Caki2 (cell line): Measurements from ENCODE around the gene PRKD3. TPM values are rescaled to one million over a fixed set of nuclear protein-coding genes. Genes with fewer than 3 reads are reported as not detected.

Source experiments
- DNase-seq: peaks from one replicate; pipeline ENCODE4 v3.0.0-alpha.2; 2015; ENCODE audit warnings: low read depth
- in situ Hi-C: cut with HindIII; loops from 2 replicates; pipeline ENCODE4 v1.10.0; 2016; ENCODE audit warnings: low sequenced_read_pairs, low pct_unique_long_range_greater_than_20kb, mixed read lengths
- total RNA-seq: library from RNA; depleted of rRNA; stranded (reverse); fragments of >200 nt; shearing (Covaris generic); gene quantifications from 2 replicates; pipeline ENCODE4 v1.2.3, GENCODE V29; 2014; ENCODE audit warnings: low replicate concordance; rRNA removed

PRKD3 gene
- total RNA-seq: 8.4 and 32.7 TPM in 2 replicates

DNA sequence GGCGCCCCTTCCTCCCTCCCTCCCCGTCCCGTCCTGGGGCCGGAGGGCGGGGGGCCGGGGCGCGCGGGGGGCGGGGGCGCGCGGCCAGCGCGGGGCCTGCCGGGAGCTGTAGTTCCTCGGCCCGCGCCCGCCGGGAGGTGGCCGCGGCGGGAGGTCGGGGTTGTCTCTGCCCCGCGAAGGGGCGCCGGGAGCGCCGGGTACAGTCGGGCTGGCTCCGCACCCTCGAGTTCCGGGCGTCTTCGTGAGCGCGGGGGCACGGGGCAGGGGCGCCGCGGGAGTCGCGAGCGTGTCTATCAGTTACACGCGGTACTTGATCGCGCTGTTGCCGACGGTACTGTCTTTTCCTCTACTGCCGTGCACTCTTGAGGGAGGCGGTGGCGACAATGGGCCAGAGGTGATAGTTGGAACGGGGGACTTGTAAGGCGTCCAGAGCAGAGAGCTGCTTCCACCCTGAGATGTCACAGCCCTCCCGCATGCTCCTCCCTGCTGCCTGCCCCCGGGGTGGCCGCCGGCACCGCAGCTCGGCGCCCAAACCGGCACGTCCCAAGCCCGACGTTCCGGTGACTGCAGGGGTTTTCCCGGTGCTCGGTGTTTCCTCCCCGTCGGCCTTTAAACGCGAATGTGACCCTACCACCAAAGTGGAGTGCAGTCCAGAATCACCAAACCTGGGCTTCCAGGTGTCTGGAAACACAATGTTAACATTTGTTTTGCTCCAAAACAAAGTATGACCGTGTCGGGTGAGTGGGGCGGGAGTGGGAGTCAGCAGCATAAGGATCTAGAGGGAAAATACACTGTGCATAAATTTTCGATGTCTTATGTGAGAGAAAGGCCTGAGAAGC lies at the start of gene PRKD3:
Gene PRKD3, minus strand, starts transcription at position 48 of the 839 bp plus-strand sequence. CDS start 8,309 bp downstream, outside the sequence.
- in situ Hi-C loops: no loop called here

DNA sequence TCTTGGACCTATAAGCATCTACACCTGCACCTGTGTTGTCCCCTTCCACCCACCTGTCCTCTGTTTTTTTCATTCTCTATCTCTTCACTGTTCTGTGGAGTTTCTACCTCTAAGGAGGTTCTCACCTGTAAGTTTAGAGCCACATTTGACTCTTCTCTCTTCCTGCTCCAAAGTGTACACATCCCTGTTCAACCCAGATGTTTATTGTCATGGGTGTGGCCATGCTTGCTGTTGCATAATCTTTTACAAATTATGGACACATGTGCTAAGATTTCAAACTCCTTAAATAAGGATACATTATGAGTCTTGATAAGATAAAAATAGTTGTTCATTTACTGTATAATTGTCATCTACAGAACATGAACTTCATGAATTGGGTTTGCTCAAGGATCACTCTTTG lies 47.4 kb upstream of the PRKD3 start:
- in situ Hi-C loops: no loop called here
- DNase-seq: no peak

More for the DNA sequence above, at the start of gene PRKD3:
- peak; percentile 66 for DNase-seq

DNA sequence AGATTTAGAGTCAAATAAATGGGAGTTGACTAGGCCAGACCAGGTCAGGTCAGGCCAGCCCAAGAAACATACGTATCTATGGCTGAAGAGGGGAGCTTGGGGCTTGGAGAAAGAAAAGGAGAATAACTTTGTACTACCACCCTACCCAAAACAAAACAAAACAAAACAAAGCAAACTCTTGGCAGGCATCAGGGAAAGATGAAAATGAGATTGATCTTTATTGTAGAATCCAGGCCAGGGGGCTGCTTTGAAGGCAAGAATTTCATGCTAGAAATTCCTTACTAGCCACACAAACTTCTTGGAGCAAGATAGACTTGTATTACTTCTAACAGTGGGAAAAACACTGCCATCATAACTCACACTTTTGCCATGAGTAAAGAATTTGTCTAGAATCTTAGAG lies 46.0 kb upstream of the PRKD3 start:
- in situ Hi-C loops: no loop called here
- DNase-seq: no peak

DNA sequence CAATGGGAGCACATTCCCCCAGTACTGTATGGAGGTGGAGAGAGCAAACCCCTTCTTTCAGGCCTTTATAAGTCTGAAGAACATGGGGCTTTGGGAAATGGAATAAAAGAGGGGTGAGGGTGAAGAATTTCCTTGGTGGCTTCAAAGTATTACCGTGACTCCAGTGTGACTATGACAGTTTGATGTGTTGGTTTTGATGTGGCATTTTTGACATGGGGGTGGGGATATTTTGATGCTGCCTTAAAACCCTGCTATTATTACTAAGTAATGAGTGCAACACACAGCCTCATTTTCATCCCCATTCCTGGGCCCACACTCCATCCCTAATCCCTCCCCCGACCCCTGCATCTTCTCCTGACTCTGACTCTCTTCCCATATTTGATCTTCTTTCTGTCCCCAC lies 43.4 kb upstream of the PRKD3 start:
- DNase-seq: no peak
- in situ Hi-C loops: no loop called here

DNA sequence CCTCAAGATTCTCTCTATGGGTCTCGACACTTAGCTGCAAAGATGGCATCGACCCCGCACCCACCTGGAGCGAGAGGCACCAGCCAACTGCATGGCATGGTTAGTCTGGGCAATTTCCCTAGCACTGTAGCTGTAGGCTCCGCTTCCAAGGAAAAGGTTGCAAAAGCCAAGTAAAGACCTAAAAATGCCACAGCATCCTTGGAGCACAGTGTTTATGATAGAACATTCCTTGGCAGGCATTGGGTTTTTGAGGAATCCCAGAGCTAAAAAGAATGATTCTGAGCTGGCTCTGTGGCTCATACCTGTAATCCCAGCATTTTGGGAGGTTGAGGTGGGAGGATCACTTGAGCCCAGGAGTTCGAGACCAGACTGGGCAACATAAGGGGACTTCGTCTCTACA lies 42.7 kb upstream of the PRKD3 start:
- in situ Hi-C loops: no loop called here
- no peak for DNase-seq

DNA sequence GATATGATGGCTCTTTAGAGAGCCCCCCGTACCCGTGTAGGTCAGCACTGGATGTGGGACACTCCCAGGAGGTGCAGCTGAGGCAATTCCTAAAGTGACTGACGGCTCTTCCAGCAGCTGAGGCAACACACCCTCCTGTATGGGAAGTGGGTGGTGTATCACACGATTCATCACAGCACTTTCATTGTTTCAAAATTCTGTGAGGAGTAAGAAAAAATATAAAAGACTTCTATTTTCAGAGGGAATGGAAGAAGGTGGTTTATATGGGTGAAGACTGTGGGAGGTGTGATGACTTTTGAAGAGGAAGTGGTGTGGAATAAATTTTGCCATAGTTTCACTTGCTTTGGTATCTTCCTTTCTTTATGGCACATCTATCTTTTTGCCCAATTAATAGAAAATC lies 42.1 kb upstream of the PRKD3 start:
- in situ Hi-C loops: no loop called here
- DNase-seq: no peak

DNA sequence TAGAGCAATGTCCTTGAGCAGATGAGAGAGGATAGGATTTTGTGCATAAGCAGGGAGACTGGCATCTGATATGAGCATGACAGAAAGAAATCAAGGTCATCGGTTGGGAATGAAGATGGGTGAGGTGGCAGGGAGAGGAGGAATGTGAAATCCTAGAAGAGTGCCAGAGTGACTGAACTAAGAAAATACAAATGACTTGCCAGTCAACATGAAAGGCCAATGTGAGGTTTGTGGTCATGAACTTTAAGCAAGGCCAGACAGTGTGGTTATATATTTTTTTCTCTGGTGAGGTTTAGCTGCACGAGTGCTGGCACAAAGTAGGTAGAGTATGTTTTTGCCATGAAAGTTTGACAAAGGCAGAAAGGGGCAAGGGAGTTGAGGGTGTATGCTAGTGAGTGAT lies 41.0 kb upstream of the PRKD3 start:
- DNase-seq: peak; percentile 29
- in situ Hi-C loops: no loop called here

DNA sequence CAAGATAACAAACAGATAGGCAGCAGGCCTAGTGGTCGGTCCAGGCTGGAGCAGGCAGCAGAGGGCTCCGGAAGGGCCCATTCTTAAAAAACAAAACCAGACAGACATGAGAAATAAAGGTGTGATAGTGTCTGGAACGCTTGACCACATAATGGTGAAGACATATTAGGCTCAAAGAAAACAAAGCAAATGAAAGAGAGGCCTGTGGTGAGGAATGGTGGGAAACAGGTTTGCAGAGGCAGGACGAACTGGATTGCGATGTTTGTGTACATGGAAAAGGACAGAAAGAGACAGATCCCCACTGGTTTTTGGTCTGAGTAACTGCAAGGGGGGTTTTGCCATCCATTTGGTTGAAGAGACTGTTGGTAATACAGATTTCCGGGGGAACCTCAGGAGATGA lies 39.7 kb upstream of the PRKD3 start:
- in situ Hi-C loops: no loop called here
- no peak for DNase-seq

DNA sequence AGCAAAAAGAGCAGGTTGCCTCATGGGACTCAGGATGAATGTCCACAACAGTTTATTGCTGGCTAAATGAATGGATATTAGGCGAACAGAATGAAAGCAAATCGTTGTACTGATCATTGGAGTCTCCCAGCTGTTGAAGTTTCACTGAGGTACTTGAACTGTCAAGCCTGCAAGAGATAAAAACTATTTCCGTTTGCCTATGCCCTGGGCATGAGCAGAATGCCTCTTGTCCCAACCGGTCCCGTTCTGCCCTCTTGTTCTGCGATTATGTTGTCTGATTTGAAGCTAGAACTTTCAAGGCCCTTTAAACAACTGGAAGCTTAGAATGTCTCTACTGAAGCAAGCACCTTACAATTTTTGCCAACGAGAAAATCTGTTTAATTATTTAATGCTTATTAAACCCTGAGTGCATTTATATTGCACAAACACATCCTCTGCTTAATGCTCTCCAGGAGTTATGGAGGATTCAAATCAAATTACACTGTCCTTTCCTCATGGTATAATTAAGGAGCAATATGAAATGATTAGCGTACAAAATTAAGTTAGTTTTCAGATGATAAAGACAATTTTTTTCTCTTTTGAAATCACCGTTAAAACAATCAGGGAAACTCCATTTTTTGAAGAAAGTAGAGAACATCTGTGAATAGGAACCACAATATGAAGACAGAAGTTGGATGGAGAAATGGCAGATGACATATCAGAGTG lies 37.5 kb upstream of the PRKD3 start:
- in situ Hi-C loops: no loop called here

DNA sequence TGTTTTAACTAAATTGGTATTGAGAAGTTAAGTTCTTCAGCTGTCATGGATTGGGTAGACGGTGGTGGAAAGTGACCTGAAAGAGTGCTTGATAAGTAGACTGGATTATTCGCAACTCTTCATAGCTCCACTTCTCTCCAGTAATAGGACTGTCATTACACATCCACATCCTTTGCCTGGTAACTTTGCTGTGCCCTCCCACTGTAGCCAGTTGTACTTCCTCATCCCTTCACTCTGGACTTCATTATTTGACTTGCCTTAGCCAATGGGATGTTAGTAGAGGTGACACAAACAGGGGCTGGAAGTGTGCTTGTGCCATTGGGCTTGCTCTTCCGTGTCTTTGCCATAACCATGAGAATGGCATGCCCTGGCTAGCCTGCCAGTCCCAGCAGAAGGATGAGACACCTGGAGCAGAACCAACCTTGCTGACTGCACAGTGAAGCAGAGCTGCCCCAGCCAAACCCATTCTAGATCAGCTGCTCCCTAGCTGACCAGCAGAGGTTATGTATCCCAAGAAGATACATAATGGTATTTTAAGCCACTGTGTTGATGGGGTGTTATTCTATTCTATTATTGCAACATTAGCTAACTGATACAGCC lies 36.7 kb upstream of the PRKD3 start:
- DNase-seq: no peak
- in situ Hi-C loops: no loop called here

More for the DNA sequence above, 37.5 kb upstream of the PRKD3 start:
- no peak for DNase-seq

DNA sequence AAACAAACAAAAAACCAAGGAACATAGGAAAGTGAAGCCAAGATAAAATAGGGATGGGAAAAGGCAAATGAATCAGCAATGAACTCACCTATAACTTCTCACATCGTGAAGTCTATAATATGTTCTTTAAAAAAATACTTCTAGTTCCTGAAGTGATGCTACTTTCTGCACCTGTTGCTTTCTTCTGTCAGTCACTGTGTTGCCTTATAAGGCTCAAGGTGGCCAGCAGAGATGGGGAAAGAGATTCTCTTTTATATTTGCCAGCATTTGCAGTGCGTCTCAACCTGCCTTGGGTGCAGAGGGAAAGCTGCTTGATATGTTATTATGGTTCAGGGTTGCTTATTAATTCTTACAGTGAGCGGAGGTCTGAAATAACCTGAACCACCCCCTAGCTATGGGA lies 33.8 kb upstream of the PRKD3 start:
- in situ Hi-C loops: no loop called here

DNA sequence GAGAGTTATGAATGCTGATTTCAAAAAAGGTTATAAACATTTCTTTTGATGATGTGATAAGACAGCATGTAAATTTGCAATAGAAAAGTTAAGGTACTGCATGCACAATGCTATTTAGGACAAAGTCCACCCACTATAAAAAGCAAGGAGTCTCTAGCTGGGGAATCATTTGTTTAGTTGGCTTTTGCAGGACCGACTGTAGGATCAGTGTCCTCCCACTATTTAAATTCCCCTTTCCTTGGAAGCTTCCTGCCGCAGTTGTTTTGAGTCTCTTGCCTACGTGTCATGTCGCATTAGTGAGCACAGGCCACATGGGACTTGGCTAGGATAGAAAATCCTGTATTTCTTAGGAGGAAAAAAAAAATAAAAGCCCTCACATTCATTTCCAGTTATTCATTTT lies 32.9 kb upstream of the PRKD3 start:
- no peak for DNase-seq
- in situ Hi-C loops: no loop called here

More for the DNA sequence above, 33.8 kb upstream of the PRKD3 start:
- no peak for DNase-seq

DNA sequence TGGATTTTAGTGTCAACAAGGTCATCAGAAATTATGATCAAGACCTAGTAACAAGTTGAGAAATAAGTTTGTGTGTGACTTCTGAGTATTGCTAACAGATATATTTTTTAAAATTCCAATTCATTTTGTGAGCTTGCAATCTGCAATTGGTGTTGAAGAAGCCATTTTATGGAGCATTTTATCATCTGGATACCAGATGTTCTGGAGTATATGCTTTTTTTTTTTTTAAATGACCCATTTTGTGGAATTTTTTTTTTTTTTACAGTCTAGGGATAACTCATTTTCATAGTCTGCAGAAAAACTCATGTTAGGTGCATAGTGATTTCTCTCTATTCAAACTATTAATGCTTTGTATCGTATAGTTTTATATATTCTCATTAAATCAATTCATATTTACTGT lies 32.4 kb upstream of the PRKD3 start:
- no peak for DNase-seq
- in situ Hi-C loops: no loop called here

DNA sequence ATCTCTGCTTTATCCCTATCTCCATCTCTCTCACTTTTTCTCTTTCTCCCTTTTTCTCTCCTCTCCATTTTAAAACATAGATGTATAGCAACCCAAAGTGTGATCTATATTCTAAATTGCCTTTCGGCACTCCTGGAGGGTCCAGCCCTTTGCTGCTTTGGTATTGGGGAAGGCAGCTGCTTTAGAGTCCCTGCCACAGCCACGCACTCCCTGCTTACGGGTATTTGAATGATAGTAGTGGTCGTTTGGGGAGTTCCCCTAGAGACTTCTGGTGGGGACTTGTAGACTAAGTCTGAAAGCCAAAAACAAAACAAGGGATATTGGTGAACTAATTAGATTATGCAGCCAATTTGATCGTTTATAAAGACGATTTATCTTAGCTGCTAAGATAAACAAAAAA lies 31.7 kb upstream of the PRKD3 start:
- no peak for DNase-seq
- in situ Hi-C loops: no loop called here

DNA sequence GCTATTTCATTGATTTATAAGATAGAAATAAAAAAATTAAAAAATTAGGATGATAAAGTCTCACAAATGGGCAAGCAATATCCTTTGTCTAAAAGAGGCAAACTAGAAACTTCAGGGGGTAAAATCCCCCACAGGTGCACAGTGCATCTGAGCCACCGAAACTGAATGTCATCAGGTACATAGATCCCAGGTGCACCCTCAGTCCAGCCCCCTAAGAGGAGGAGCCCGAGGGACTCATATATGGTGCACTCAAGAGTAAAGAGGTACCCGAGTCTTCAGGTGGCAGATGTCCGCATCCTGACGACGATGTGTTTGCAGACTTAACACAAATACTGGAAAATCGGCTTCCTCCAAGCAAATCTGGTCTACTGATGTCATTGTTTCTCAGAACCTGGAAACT lies 31.1 kb upstream of the PRKD3 start:
- DNase-seq: no peak
- in situ Hi-C loops: no loop called here

DNA sequence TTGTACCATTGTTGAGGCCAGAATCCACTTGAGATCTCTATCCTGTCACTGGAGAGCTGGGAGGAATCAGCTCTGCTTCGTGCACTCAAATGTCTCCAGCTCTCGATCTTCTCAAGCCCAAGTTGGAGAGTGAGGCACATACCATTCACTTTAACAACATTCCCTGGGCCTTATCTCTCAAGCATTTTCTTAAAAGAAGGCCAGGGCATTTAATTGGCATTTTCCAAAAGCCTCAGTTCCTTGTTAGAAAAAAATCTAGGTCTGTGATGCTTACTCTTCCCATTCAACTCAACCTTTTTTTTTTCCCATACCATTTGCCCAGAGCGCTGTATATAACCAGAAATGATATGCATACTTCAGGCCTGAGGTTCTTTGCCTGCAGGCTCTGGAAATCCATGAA lies 29.9 kb upstream of the PRKD3 start:
- DNase-seq: no peak
- in situ Hi-C loops: no loop called here

DNA sequence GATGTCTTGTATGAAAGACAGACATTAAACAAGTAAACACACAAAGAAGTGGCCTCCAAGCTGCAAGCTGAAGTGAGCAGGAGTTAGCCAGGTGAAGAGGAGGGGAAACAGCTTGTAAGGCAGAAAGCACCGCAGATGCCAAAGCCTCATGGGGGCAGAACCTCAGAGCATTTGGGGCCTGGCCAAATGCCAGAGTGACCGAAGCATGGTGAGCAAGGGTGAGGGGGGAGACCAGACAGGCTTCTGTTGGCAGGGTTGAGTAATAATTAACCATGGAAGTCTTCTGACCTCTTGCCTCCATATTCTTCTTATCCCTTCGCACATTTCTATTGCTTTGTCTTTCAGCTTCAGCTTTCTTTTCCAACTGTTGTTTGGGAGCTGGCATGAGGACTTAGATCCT lies 25.4 kb upstream of the PRKD3 start:
- in situ Hi-C loops: no loop called here
- peak; percentile 71 for DNase-seq

DNA sequence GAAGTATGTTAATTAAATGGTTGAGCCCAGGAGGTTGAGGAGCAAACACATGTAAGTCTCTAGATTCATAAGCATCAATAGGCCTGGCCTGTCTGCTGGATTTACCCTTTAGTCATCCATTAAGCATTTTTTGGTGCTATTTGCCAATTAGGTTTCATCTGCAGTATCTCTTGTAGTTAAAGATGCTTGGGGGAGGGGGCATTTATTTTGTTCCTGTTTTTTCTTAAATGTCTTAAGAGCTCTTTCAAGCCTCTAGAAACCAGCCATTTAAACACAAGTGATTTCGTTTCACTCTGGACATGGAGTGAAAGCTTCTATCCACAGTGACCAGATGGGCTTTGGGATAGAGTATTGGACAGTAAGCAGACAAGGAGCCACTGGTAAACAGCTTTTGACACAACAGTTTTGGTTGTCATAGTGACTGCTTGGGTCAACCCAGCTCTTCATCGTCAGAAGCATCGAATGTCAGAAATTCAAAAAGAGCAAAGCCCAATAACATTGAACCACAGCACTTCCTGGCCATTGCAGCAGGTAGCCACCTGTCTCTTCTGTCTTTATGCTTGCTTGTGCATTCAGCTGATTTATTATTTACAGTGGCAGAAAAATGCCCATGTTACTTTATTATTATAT lies 24.7 kb upstream of the PRKD3 start:
- no peak for DNase-seq
- in situ Hi-C loops: no loop called here

DNA sequence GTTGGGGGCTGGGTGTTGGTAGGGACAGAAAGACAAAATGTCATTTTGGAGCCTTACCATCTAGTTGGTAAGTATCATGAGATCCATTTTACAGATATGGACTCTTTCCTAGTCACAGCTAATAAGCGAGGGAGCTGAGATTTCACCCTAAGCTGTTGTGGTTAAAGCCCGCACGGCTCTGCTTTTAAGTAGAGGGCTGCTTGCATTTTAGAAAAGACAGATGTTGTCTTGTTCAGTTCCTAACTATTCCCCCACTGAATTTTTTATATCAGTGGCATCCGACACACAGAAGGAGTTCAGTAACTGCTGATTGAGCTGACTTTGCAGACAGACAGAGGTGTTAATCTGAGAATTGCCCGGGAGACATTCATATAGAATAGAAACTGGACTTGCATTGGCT lies 23.5 kb upstream of the PRKD3 start:
- in situ Hi-C loops: no loop called here

More for the DNA sequence above, 23.5 kb upstream of the PRKD3 start:
- no peak for DNase-seq
